ENCODE data around the gene TEKT5. TPM values are rescaled to one million over a fixed set of nuclear protein-coding genes. Genes with fewer than 3 reads are reported as not detected.
"Not testable (repeated sequence)": the region's sequence is repeated elsewhere in the genome, so short reads cannot be mapped to it uniquely, and the experiment has no call there.

Gene TEKT5
- total RNA-seq, 1 experiment from 2014 or later = not detected

- TF ChIP-seq CTCF (conservative IDR thresholded peaks at IDR 0.05; ENCODE audit: low read depth, low read length) = no peak
- ChIA-PET CTCF (interaction anchor here (0.5 kb wide), 1 partner anchor 1331 kb away, joined by 3 read pairs; no protein-coding TSS in a partner anchor), POLR2A (ENCODE audit: low non-redundant PET) (no interaction called here)
- Histone ChIP-seq H3K36me3 (ENCODE audit: insufficient read depth, low read length, poor library complexity, severe bottlenecking) (no peaks in the 10 kb centered on the region), H3K27ac (ENCODE audit: low read depth, low read length, poor library complexity, severe bottlenecking) (no peak overlapping the region), H3K27me3 (replicated peaks; ENCODE audit: insufficient read depth, low read depth, low read length, poor library complexity) (no peaks in the 10 kb centered on the region), H3K9me3 (ENCODE audit: low read depth, low read length, poor library complexity, severe bottlenecking) (no peaks in the 10 kb centered on the region), H3K4me1 (ENCODE audit: insufficient read depth, low read length, poor library complexity, severe bottlenecking) (peaks cover 20% of the 10 kb centered on the region), H3K4me3 (ENCODE audit: low read depth, low read length, poor library complexity, severe bottlenecking) (no peak overlapping the region)
- DNase-seq (ENCODE audit: low spot score) = no peak
- intact Hi-C loops (cut with micrococcal nuclease; ENCODE audit: unreplicated experiment) = no loop called here
- BruUV-seq (replicated peaks) = no TSS peak
These were observed 72.5 kb downstream of the TEKT5 start for GRCh38 chr16:10622036-10622921.

- H3K9me3 ChIP-seq (ENCODE audit: low read depth, low read length, poor library complexity, severe bottlenecking); H3K27ac ChIP-seq (ENCODE audit: low read depth, low read length, poor library complexity, severe bottlenecking); intact Hi-C loops (cut with micrococcal nuclease; ENCODE audit: unreplicated experiment); POLR2A ChIA-PET (ENCODE audit: low non-redundant PET); BruUV-seq (replicated peaks); DNase-seq (ENCODE audit: low spot score); H3K27me3 ChIP-seq (replicated peaks; ENCODE audit: insufficient read depth, low read depth, low read length, poor library complexity); H3K4me3 ChIP-seq (ENCODE audit: low read depth, low read length, poor library complexity, severe bottlenecking); H3K36me3 ChIP-seq (ENCODE audit: insufficient read depth, low read length, poor library complexity, severe bottlenecking): not testable (repeated sequence)
- peaks cover 28% of the 10 kb centered on the region for H3K4me1 ChIP-seq (ENCODE audit: insufficient read depth, low read length, poor library complexity, severe bottlenecking)
- CTCF ChIA-PET = interaction anchor here (0.5 kb wide), 1 partner anchor 1330 kb away, joined by 3 read pairs; no protein-coding TSS in a partner anchor
These were observed 73.3 kb downstream of the TEKT5 start for GRCh38 chr16:10621216-10621949.

DNA sequence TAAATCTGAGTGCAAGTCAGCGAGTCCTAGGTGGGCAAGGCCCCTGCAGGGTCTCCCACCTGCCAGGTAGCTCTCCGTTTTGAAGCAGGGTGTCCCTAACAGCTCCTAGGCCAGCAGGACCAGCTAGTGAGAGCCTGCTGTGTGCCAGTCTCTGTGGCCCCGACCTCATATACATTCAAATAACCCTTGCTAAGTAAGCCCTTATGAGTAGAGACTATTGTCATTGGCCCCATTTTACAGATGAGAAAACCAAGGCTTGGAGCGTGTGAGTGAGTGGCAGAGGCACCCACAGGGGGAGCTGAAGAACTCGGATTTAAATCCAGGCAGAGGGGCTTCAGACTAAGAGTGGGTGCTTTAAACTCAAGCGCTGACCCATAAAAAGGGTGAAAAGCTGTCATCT, 74.6 kb downstream of the TEKT5 start:
- ChIA-PET CTCF (no interaction called here), POLR2A (ENCODE audit: low non-redundant PET) (no interaction called here)
- Histone ChIP-seq H3K36me3 (ENCODE audit: insufficient read depth, low read length, poor library complexity, severe bottlenecking) (no peaks in the 10 kb centered on the region), H3K27me3 (replicated peaks; ENCODE audit: insufficient read depth, low read depth, low read length, poor library complexity) (no peaks in the 10 kb centered on the region), H3K4me1 (ENCODE audit: insufficient read depth, low read length, poor library complexity, severe bottlenecking) (peaks cover 28% of the 10 kb centered on the region), H3K9me3 (ENCODE audit: low read depth, low read length, poor library complexity, severe bottlenecking) (no peaks in the 10 kb centered on the region), H3K27ac (ENCODE audit: low read depth, low read length, poor library complexity, severe bottlenecking) (no peak overlapping the region), H3K4me3 (ENCODE audit: low read depth, low read length, poor library complexity, severe bottlenecking) (no peak overlapping the region)
- no TSS peak for BruUV-seq (replicated peaks)
- TF ChIP-seq CTCF (conservative IDR thresholded peaks at IDR 0.05; ENCODE audit: low read depth, low read length) = no peak
- TF ChIP-seq EZH2 (IDR thresholded peaks at IDR 0.05; ENCODE audit: borderline replicate concordance, low read depth, low read length, poor library complexity, severe bottlenecking) = no peak
- intact Hi-C loops (cut with micrococcal nuclease; ENCODE audit: unreplicated experiment) = no loop called here
- no peak for DNase-seq (ENCODE audit: low spot score)

Measured in A673 (cell line).